Endothelial cell of umbilical vein (primary cell): ENCODE results near the gene ZNF529. TPM values are rescaled to one million over a fixed set of nuclear protein-coding genes. Genes with fewer than 3 reads are reported as not detected.

Experiments
- BruUV-seq: library from RNA; stranded (reverse); fragments of 400-500 nt; replicated peaks from 2 replicates; lab custom pipeline; 2021; lab: Mats Ljungman, UMichigan
- CTCF ChIA-PET: fragments of 300-600, 350-600 bp; sonication (Branson Sonifier 250); formaldehyde crosslinking; loops from one replicate; lab custom pipeline; 2021; ENCODE audit warnings: antibody characterized with exemption, inconsistent platforms; lab: Charles Lee
- POLR2A ChIA-PET: fragments of 300-600, 350-600 bp; sonication (Branson Sonifier 250); formaldehyde crosslinking; loops from one replicate; lab custom pipeline; 2021; ENCODE audit warnings: antibody characterized with exemption, inconsistent platforms; lab: Charles Lee
- DNase-seq: peaks from one replicate; pipeline ENCODE4 v3.0.0-alpha.2; 2011; ENCODE audit warnings: low read depth, low spot score
- FAIRE-seq: peaks from 2 replicates; lab custom pipeline; 2011; peaks lifted over from hg19 to GRCh38; lab: Jason Lieb, UNC
- H2AFZ ChIP-seq: 2 replicates; pipeline ENCODE4 v1.6.0; 2012; ENCODE audit warnings: low read depth, low read length, control low read depth, inconsistent platforms
- H3K27ac ChIP-seq: 2 replicates; pipeline ENCODE4 v1.5.1; 2011; ENCODE audit warnings: low read depth, mild to moderate bottlenecking, control low read depth, low read length, moderate library complexity; ENCODE audit not compliant: insufficient read depth
- H3K27me3 ChIP-seq, 2 experiments: 2 replicates each; pipeline versions ENCODE4 v1.6.0 to v1.6.1; 2011; ENCODE audit warnings: low read length in 2 of 2, mixed read lengths in 1 of 2; ENCODE audit not compliant: control insufficient read depth in 2 of 2, insufficient read depth in 2 of 2
- H3K36me3 ChIP-seq, 2 experiments: 2 replicates in 1 of 2; 3 replicates in 1 of 2; pipeline ENCODE4 v1.5.1; 2011; ENCODE audit warnings: low read length in 2 of 2, mild to moderate bottlenecking in 1 of 2, moderate library complexity in 1 of 2; ENCODE audit not compliant: control insufficient read depth in 2 of 2, insufficient read depth in 2 of 2; ENCODE audit errors: extremely low read depth in 1 of 2
- H3K4me1 ChIP-seq: 3 replicates; pipeline ENCODE4 v1.5.1; 2011; ENCODE audit warnings: mild to moderate bottlenecking, low read length; ENCODE audit not compliant: control insufficient read depth, insufficient read depth; ENCODE audit errors: extremely low read depth
- H3K4me2 ChIP-seq: 2 replicates; pipeline ENCODE4 v1.6.1; 2011; ENCODE audit warnings: low read length, control low read depth, mixed read lengths; ENCODE audit not compliant: insufficient read depth
- H3K4me3 ChIP-seq, 3 experiments: fragments of 200-600 bp in 1 of 3; sonication (generic), shearing (Covaris generic) in 1 of 3; replicated peaks in 1 of 3; 2 replicates each; pipeline ENCODE4 v1.5.1; 2011 to 2016; ENCODE audit warnings: control low read depth in 3 of 3, low read length in 3 of 3, mild to moderate bottlenecking in 2 of 3, inconsistent platforms in 1 of 3, low read depth in 1 of 3, moderate library complexity in 1 of 3; ENCODE audit not compliant: insufficient read depth in 1 of 3
- H3K79me2 ChIP-seq: 2 replicates; pipeline ENCODE4 v1.6.0; 2012; ENCODE audit warnings: low read length, inconsistent platforms; ENCODE audit not compliant: control insufficient read depth, insufficient read depth
- H3K9ac ChIP-seq: replicated peaks from 2 replicates; pipeline ENCODE3; 2011; ENCODE audit warnings: low read length, control low read depth; ENCODE audit not compliant: insufficient read depth; ENCODE audit errors: extremely low read depth
- H3K9me1 ChIP-seq: replicated peaks from 3 replicates; pipeline ENCODE4 v1.6.0; 2011; ENCODE audit warnings: mild to moderate bottlenecking, low read length; ENCODE audit not compliant: control insufficient read depth, insufficient read depth; ENCODE audit errors: extremely low read depth
- H3K9me3 ChIP-seq: replicated peaks from 2 replicates; pipeline ENCODE4 v1.5.1; 2012; ENCODE audit warnings: low read length, inconsistent platforms; ENCODE audit not compliant: control insufficient read depth, insufficient read depth
- H4K20me1 ChIP-seq: replicated peaks from 2 replicates; pipeline ENCODE3; 2011; ENCODE audit warnings: mild to moderate bottlenecking, low read length; ENCODE audit not compliant: control insufficient read depth, insufficient read depth; ENCODE audit errors: extremely low read depth
- CTCF ChIP-seq, 2 donors: IDR thresholded peaks; 1 replicate in 1 of 2; 2 replicates in 1 of 2; pipeline ENCODE4 v1.5.1; 2011; ENCODE audit warnings: low read length in 2 of 2, mild to moderate bottlenecking in 2 of 2, moderate library complexity in 2 of 2, control low read depth in 1 of 2, inconsistent platforms in 1 of 2, low read depth in 1 of 2; ENCODE audit not compliant: insufficient read depth in 1 of 2; ENCODE audit errors: extremely low read depth in 1 of 2
- EZH2 ChIP-seq: IDR thresholded peaks from 2 replicates; pipeline ENCODE4 v1.6.1; 2012; ENCODE audit warnings: borderline replicate concordance, low read depth, mild to moderate bottlenecking, moderate library complexity, low read length, inconsistent platforms; ENCODE audit not compliant: severe bottlenecking
- FOS ChIP-seq: IDR thresholded peaks from 2 replicates; pipeline ENCODE4 v1.6.1; 2011; ENCODE audit warnings: mild to moderate bottlenecking, low read length, moderate library complexity, borderline replicate concordance; ENCODE audit not compliant: insufficient read depth
- GATA2 ChIP-seq: IDR thresholded peaks from 2 replicates; pipeline ENCODE4 v1.7.0; 2011; ENCODE audit warnings: low read depth, mild to moderate bottlenecking, moderate library complexity, mixed read lengths, low read length; ENCODE audit not compliant: insufficient read length, insufficient read depth
- JUN ChIP-seq: IDR thresholded peaks from 2 replicates; pipeline ENCODE4 v1.6.1; 2011; ENCODE audit warnings: borderline replicate concordance, low read depth; ENCODE audit not compliant: insufficient read length, insufficient read depth
- MAX ChIP-seq: IDR thresholded peaks from 2 replicates; pipeline ENCODE4 v1.6.1; 2011; ENCODE audit not compliant: insufficient read depth, insufficient read length
- MYC ChIP-seq: IDR thresholded peaks from one replicate; pipeline ENCODE4 v1.6.1; 2011; ENCODE audit warnings: mild to moderate bottlenecking, low read depth, low read length
- POLR2A ChIP-seq: IDR thresholded peaks from 2 replicates; pipeline ENCODE4 v1.6.1; 2012; ENCODE audit warnings: low read depth, mild to moderate bottlenecking, control low read depth, low read length
- POLR2AphosphoS5 ChIP-seq: IDR thresholded peaks from 2 replicates; pipeline ENCODE4 v1.6.1; 2012; ENCODE audit warnings: low read depth, mild to moderate bottlenecking, control low read depth, low read length, moderate library complexity; ENCODE audit not compliant: insufficient read depth
- dilution Hi-C: fragments of 300-500 bp; cut with MboI; formaldehyde crosslinking; loops from one replicate; pipeline ENCODE4 v1.15.0; 2019; ENCODE audit warnings: low sequenced_read_pairs; ENCODE audit not compliant: extremely low pct_ligation_motif_present
- intact Hi-C: fragments of 100-400 bp; cut with micrococcal nuclease; formaldehyde crosslinking; loops from one replicate; pipeline ENCODE4 v1.10.0; 2022
- polyA plus RNA-seq, 4 experiments: library from polyadenylated mRNA; depleted of rRNA in 3 of 4; stranded (reverse) in 3 of 4; unstranded in 1 of 4; fragments of >200 nt; gene quantifications; 2 replicates each; pipeline versions ENCODE4 v1.2.1 to v1.2.3, GENCODE V29; 2011 to 2012; ENCODE audit warnings: missing spikeins in 1 of 4
- total RNA-seq: library from RNA; stranded (reverse); gene quantifications from 2 replicates; pipeline ENCODE4 v1.2.3, GENCODE V29; 2021

The ZNF529 gene
- total and polyA plus RNA-seq, 2 donors (not counting 3 experiments of a cell fraction or from before 2014, with no cell fraction given), result 4.9 to 8.4 TPM

DNA sequence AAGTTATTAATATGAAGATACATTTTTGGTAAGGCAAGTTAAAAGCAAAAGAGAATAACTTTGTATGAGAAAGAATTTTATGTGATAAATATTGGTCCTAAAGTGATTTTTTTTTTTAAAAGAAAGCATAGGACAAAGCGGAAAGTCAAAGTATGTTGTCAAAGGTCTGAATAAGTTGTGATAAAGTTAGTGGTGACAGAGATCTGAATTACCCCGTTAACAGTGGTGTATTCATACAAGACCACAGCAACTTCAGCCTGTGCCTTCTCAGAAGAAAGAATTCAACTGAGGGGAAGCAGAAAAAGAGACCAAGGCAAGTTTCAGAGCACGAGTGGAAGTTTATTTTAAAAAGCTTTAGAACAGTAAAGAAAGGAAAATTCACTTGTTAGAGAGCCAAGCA lies 64.8 kb downstream of the ZNF529 start:
- H4K20me1 ChIP-seq, result no peaks in the 10 kb centered on the region
- no peaks in the 10 kb centered on the region for H3K79me2 ChIP-seq
- H3K9me3 ChIP-seq, result peaks cover 2% of the 10 kb centered on the region
- intact Hi-C loops, result no loop called here
- H3K4me3 ChIP-seq, result no peak overlapping the region
- no peak overlapping the region for H3K27ac ChIP-seq
- dilution Hi-C loops, result no loop called here
- no peak for FAIRE-seq
- H3K4me2 ChIP-seq, result no peak overlapping the region
- no peaks in the 10 kb centered on the region for H3K4me1 ChIP-seq
- POLR2A ChIA-PET, result no interaction called here
- BruUV-seq, result no TSS peak
- no peaks in the 10 kb centered on the region for H3K36me3 ChIP-seq
- H2AFZ ChIP-seq, result no peak overlapping the region
- no peak for TF ChIP-seq GATA2
- no peak for TF ChIP-seq EZH2
- TF ChIP-seq MAX, result no peak
- TF ChIP-seq JUN, result no peak
- no peak for TF ChIP-seq MYC
- TF ChIP-seq FOS, result no peak
- H3K9me1 ChIP-seq, result no peaks in the 10 kb centered on the region
- DNase-seq, result no peak
- CTCF ChIA-PET, result no interaction called here
- H3K27me3 ChIP-seq, result no peaks in the 10 kb centered on the region
- no peak overlapping the region for H3K9ac ChIP-seq

DNA sequence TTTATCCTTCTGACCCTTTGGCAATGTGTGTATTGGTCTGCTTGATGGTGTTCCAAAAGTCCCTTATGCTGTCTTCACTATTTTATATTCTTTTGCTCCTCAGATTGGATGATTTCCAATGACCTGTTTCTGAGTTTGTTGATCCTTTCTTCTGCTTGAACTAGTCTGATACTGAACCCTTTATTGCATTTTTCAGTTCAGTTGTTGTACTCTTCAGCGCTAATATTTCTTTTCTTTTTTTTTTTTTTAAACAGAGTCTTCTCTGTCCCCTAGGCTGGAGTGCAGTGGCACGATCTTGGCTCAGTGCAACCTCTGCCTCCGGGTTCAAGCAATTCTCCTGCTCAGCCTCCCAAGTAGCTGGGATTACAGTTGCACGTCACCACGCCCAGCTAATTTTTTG lies 71.1 kb downstream of the ZNF529 start:
- TF ChIP-seq MAX (no peak), EZH2 (no peak), POLR2A (no peak), MYC (no peak), CTCF (IDR thresholded peaks at IDR 0.05; ENCODE audit: extremely low read depth in 1 of 2, insufficient read depth in 1 of 2, low read depth in 1 of 2, low read length in 2 of 2) (no peak), POLR2AphosphoS5 (no peak), JUN (no peak), FOS (no peak), GATA2 (no peak)
- no peak for FAIRE-seq
- dilution Hi-C loops, result no loop called here
- Histone ChIP-seq H3K27ac (no peak overlapping the region), H3K79me2 (no peaks in the 10 kb centered on the region), H3K4me2 (no peak overlapping the region), H3K9me3 (peaks cover 7% of the 10 kb centered on the region), H3K4me1 (no peaks in the 10 kb centered on the region), H3K9me1 (no peaks in the 10 kb centered on the region), H3K9ac (no peak overlapping the region), H3K27me3 (no peaks in the 10 kb centered on the region), H4K20me1 (no peaks in the 10 kb centered on the region), H3K4me3 (no peak overlapping the region), H2AFZ (no peak overlapping the region), H3K36me3 (no peaks in the 10 kb centered on the region)
- intact Hi-C loops, result no loop called here
- BruUV-seq, result no TSS peak
- POLR2A ChIA-PET, result no interaction called here
- DNase-seq, result no peak
- CTCF ChIA-PET, result interaction anchor here (0.6 kb wide), 1 partner anchor 17 kb away, joined by 3 read pairs; no protein-coding TSS in a partner anchor
